ENCODE results near the gene MYB.

Gene MYB

DNA sequence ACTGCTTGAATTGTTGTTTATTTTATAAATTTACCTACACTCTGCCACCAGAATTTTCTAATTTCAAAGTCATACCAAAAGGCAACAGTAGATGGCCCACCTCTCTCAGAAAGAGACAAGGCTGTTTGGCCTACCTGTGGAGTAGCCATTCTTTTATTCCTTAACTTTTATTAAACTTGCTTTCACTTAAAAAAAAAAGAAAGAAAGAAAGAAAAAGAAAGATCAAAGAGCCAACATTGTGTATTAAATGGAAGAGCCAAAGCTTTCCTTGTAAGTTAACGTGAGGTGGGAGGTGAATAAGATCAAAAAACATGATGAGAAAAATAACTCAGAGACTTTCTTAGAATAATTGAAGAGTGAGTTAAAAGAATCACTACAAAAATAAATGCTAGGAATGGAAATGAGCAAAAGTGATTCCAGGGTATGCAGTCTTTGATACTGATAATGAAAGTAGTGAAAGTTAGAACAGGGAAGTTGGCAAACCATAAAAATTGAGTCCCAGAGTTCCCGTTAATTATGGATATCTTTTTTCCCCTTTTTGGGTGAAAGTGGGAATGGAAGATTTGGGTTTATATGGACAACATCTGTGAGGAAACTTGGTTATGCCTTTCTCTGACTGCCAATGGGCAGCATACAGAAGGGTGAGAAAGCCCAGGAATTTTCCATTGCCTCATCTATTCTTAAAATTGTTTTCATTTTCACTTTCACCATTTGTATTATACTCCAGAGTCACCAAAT, 35.9 kb upstream of the MYB start:
- CTCF ChIA-PET, result interaction anchor here (0.5 to 4.7 kb wide), 30 partner anchors 8 to 1096 kb away, joined by 3 to 65 read pairs (median 5); no protein-coding TSS in a partner anchor
- Histone ChIP-seq H3K36me3 (ENCODE audit: control insufficient read depth in 2 of 2, insufficient read depth in 1 of 2, low read length in 2 of 2) (no peaks in the 10 kb centered on the region), H3K4me3 (ENCODE audit: low read depth, low read length) (no peak overlapping the region), H3K4me1 (ENCODE audit: control insufficient read depth, insufficient read depth, low read length) (no peaks in the 10 kb centered on the region), H3K27ac (ENCODE audit: extremely low read depth, low read depth, low read length) (no peak overlapping the region), H3K9me3 (ENCODE audit: control insufficient read depth, insufficient read depth, low read depth, low read length) (no peaks in the 10 kb centered on the region)
- no peak for TF ChIP-seq ZNF184 (tag by site-specific recombination; IDR thresholded peaks at IDR 0.05)
- peak; percentile 95 for TF ChIP-seq PRDM1 (tag by site-specific recombination; IDR thresholded peaks at IDR 0.05)
- peak; percentile 88 for TF ChIP-seq ZNF654 (tag by site-specific recombination; IDR thresholded peaks at IDR 0.05; ENCODE audit: low read depth)
- peak; percentile 80 for TF ChIP-seq SCRT2 (tag by site-specific recombination; IDR thresholded peaks at IDR 0.05)
- no peak for TF ChIP-seq ZBTB48 (tag by site-specific recombination; IDR thresholded peaks at IDR 0.05)
- POLR2A ChIA-PET, result no interaction called here

DNA sequence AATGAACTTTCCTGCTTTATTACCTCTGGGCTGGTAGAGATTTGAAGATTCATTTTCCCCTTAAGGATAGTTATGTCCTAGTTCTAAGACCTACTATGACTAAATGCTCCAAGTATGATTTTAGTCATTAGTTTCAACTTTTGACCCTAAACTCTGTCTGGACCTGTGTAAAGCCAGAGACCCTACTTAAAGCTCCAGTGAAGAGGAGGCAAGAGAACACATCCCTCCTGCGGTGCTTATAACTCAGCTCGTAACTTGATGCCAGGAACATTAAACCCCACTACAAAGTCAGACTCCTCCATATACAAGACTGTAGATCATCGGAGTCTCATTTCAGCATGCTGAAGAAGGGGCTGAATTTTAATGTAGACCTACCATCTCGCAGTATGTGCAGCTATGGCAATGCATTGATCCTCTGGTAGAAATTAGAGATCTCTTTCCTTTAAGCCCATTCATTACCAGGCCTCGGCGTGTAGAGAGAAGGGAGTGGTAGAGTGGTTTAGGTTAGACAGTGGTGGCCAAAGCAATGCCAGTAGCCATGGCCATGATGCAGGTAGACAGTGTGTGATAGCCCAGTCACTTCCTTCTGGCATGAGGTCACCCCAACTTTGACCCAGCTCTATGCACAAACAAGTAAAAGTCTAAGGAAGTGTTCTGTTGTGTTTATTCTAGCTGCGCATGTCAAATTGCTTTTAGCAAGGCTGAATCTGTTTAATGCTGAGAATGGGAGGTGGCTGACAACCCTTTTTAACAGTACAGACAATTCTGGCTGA, 34.8 kb upstream of the MYB start:
- Histone ChIP-seq H3K4me1 (ENCODE audit: control insufficient read depth, insufficient read depth, low read length) (no peaks in the 10 kb centered on the region), H3K9me3 (ENCODE audit: control insufficient read depth, insufficient read depth, low read depth, low read length) (no peaks in the 10 kb centered on the region), H3K4me3 (ENCODE audit: low read depth, low read length) (no peak overlapping the region), H3K36me3 (ENCODE audit: control insufficient read depth in 2 of 2, insufficient read depth in 1 of 2, low read length in 2 of 2) (no peaks in the 10 kb centered on the region), H3K27ac (ENCODE audit: extremely low read depth, low read depth, low read length) (no peak overlapping the region)
- TF ChIP-seq ZNF335 (tag by site-specific recombination; conservative IDR thresholded peaks at IDR 0.05) (peak; percentile 70), ZBTB1 (tag by site-specific recombination; IDR thresholded peaks at IDR 0.05) (no peak), ZNF324 (tag by site-specific recombination; IDR thresholded peaks at IDR 0.05) (no peak), ZNF585B (tag by site-specific recombination; IDR thresholded peaks at IDR 0.05) (no peak), TRIM28 (IDR thresholded peaks at IDR 0.05; ENCODE audit: borderline replicate concordance, low read length) (0 out of 2 replicates have a peak, but pooled peaks have one; percentile 52), ZBTB48 (tag by site-specific recombination; IDR thresholded peaks at IDR 0.05) (no peak), ZBTB17 (tag by site-specific recombination; IDR thresholded peaks at IDR 0.05) (no peak), ZNF571 (tag by site-specific recombination; IDR thresholded peaks at IDR 0.05) (no peak), KLF10 (tag by site-specific recombination; IDR thresholded peaks at IDR 0.05) (no peak), ZSCAN23 (tag by site-specific recombination; IDR thresholded peaks at IDR 0.05) (no peak)
- TF ChIP-seq, protein P1, sequence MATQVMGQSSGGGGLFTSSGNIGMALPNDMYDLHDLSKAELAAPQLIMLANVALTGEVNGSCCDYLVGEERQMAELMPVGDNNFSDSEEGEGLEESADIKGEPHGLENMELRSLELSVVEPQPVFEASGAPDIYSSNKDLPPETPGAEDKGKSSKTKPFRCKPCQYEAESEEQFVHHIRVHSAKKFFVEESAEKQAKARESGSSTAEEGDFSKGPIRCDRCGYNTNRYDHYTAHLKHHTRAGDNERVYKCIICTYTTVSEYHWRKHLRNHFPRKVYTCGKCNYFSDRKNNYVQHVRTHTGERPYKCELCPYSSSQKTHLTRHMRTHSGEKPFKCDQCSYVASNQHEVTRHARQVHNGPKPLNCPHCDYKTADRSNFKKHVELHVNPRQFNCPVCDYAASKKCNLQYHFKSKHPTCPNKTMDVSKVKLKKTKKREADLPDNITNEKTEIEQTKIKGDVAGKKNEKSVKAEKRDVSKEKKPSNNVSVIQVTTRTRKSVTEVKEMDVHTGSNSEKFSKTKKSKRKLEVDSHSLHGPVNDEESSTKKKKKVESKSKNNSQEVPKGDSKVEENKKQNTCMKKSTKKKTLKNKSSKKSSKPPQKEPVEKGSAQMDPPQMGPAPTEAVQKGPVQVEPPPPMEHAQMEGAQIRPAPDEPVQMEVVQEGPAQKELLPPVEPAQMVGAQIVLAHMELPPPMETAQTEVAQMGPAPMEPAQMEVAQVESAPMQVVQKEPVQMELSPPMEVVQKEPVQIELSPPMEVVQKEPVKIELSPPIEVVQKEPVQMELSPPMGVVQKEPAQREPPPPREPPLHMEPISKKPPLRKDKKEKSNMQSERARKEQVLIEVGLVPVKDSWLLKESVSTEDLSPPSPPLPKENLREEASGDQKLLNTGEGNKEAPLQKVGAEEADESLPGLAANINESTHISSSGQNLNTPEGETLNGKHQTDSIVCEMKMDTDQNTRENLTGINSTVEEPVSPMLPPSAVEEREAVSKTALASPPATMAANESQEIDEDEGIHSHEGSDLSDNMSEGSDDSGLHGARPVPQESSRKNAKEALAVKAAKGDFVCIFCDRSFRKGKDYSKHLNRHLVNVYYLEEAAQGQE (tag by site-specific recombination; IDR thresholded peaks at IDR 0.05), result no peak
- POLR2A ChIA-PET, result no interaction called here
- CTCF ChIA-PET, result interaction anchor here (0.5 to 2.4 kb wide), 10 partner anchors 11 to 294 kb away, joined by 3 to 18 read pairs (median 4); partner anchors contain the start of gene MYB

DNA sequence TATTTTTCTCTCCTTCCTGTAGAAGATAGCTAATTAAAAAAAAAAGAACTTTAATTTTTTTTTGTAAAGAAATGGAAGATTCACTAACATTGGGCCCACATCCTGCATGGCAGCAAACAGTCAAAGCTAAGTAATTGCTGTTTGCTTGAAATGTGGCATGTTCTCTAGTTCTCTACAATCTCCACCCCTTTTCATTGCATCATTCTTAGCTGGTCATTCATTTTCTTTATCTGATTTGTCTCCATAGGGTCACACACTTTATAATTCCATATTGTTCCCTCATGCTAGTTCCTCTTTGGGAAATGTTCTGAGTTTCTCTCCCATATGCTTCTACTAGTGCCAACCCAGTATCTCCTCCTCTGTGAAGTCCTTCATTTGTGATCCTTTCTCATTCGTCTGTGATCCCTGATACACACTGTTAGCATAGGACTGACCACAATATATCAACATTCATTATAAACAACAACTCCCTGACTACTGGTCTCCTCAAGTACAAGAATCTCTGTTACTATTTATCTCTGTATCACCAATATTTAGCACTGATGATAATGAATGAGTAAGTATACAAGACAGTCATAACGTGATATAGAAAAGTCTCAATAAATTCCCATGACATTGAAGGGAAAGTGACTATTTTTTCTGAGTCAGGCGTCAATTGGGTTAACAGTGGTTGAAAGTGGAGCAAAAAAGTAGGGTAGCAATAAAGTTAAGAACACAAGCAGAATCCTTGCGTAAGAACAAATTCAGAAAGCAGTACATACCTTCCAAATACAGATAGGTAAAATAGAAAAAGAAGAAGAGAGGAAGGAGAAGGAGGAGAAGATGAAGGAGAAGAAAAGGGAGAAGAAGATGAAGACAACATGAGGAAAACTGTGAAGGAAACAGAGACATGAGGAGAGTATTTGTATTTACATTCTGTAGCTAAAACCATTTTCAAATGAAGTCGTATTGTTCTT, 33.2 kb upstream of the MYB start:
- no peak overlapping the region for H3K4me3 ChIP-seq (ENCODE audit: low read depth, low read length)
- ChIA-PET CTCF (interaction anchor here (1.2 to 2.4 kb wide), 2 partner anchors 12 to 15 kb away, joined by 8 to 18 read pairs; no protein-coding TSS in a partner anchor), POLR2A (no interaction called here)
- no peaks in the 10 kb centered on the region for H3K36me3 ChIP-seq (ENCODE audit: control insufficient read depth in 2 of 2, insufficient read depth in 1 of 2, low read length in 2 of 2)
- no peak overlapping the region for H3K27ac ChIP-seq (ENCODE audit: extremely low read depth, low read depth, low read length)
- H3K9me3 ChIP-seq (ENCODE audit: control insufficient read depth, insufficient read depth, low read depth, low read length), result no peaks in the 10 kb centered on the region
- TF ChIP-seq, protein P2, sequence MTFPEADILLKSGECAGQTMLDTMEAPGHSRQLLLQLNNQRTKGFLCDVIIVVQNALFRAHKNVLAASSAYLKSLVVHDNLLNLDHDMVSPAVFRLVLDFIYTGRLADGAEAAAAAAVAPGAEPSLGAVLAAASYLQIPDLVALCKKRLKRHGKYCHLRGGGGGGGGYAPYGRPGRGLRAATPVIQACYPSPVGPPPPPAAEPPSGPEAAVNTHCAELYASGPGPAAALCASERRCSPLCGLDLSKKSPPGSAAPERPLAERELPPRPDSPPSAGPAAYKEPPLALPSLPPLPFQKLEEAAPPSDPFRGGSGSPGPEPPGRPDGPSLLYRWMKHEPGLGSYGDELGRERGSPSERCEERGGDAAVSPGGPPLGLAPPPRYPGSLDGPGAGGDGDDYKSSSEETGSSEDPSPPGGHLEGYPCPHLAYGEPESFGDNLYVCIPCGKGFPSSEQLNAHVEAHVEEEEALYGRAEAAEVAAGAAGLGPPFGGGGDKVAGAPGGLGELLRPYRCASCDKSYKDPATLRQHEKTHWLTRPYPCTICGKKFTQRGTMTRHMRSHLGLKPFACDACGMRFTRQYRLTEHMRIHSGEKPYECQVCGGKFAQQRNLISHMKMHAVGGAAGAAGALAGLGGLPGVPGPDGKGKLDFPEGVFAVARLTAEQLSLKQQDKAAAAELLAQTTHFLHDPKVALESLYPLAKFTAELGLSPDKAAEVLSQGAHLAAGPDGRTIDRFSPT (tag by site-specific recombination; IDR thresholded peaks at IDR 0.05), result no peak
- TF ChIP-seq, protein P3, sequence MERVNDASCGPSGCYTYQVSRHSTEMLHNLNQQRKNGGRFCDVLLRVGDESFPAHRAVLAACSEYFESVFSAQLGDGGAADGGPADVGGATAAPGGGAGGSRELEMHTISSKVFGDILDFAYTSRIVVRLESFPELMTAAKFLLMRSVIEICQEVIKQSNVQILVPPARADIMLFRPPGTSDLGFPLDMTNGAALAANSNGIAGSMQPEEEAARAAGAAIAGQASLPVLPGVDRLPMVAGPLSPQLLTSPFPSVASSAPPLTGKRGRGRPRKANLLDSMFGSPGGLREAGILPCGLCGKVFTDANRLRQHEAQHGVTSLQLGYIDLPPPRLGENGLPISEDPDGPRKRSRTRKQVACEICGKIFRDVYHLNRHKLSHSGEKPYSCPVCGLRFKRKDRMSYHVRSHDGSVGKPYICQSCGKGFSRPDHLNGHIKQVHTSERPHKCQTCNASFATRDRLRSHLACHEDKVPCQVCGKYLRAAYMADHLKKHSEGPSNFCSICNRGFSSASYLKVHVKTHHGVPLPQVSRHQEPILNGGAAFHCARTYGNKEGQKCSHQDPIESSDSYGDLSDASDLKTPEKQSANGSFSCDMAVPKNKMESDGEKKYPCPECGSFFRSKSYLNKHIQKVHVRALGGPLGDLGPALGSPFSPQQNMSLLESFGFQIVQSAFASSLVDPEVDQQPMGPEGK (tag by site-specific recombination; IDR thresholded peaks at IDR 0.05), result no peak
- TF ChIP-seq ZNF169 (tag by site-specific recombination; IDR thresholded peaks at IDR 0.05) (no peak), PRDM1 (tag by site-specific recombination; IDR thresholded peaks at IDR 0.05) (peak; percentile 47; the same call in 1 of the 2 replicates)
- H3K4me1 ChIP-seq (ENCODE audit: control insufficient read depth, insufficient read depth, low read length), result no peaks in the 10 kb centered on the region

Data from HEK293 (cell line).